ENCODE measurements around the gene ITLN1.
A peak's percentile ranks its signal among the peaks of the same experiment; 100 is the strongest.

ITLN1 gene

GRCh38 chr1:160859166-160859565 lies 25.8 kb downstream of the ITLN1 start:
- no peak overlapping the region for H2BK15ac ChIP-seq (ENCODE audit: low read length)

GRCh38 chr1:160858507-160858906 lies 26.5 kb downstream of the ITLN1 start:
- peaks cover 0 to 7% of the 10 kb centered on the region in 2 donors for H3K4me1 ChIP-seq (ENCODE audit: control insufficient read depth in 2 of 2, insufficient read depth in 1 of 2, low read depth in 1 of 2, low read length in 2 of 2)

More at GRCh38 chr1:160859166-160859565, 25.8 kb downstream of the ITLN1 start:
- H2BK12ac ChIP-seq (ENCODE audit: low read length) = no peak overlapping the region
- H3K79me1 ChIP-seq (ENCODE audit: low read depth, low read length) = no peaks in the 10 kb centered on the region
- H2BK120ac ChIP-seq (ENCODE audit: low read depth, low read length) = no peak overlapping the region
- no peak overlapping the region for H4K8ac ChIP-seq (ENCODE audit: low read depth, low read length)
- H3K4ac ChIP-seq (ENCODE audit: low read length) = no peak overlapping the region
- peaks cover 0 to 7% of the 10 kb centered on the region in 2 donors for H3K4me1 ChIP-seq (ENCODE audit: control insufficient read depth in 2 of 2, insufficient read depth in 1 of 2, low read depth in 1 of 2, low read length in 2 of 2)
- H3K27me3 ChIP-seq (ENCODE audit: control insufficient read depth in 3 of 3, insufficient read depth in 3 of 3, low read depth in 1 of 3, low read length in 3 of 3) = peaks cover 0 to 2% (median 0%) of the 10 kb centered on the region in 3 experiments
- no peak overlapping the region for H2AFZ ChIP-seq (ENCODE audit: low read length)
- no peak overlapping the region for H3K18ac ChIP-seq (ENCODE audit: low read length)
- H4K91ac ChIP-seq (ENCODE audit: low read depth, low read length, poor library complexity) = no peak overlapping the region
- H2BK5ac ChIP-seq (ENCODE audit: low read length) = no peak overlapping the region
- no CpG with 5 or more reads among the region's 5 CpGs for WGBS, 2 donors (ENCODE audit: extremely low coverage in 2 of 2, insufficient read length in 2 of 2, insufficient replicate concordance in 1 of 2)
- H2AK5ac ChIP-seq (ENCODE audit: low read depth, low read length) = no peak overlapping the region
- no peak overlapping the region for H3K4me2 ChIP-seq (ENCODE audit: insufficient read depth, low read length, poor library complexity, severe bottlenecking)
- no peak overlapping the region for H3K14ac ChIP-seq (ENCODE audit: low read length)
- H3K36me3 ChIP-seq (replicated peaks in 1 of 2; ENCODE audit: control insufficient read depth in 2 of 2, insufficient read depth in 2 of 2, low read length in 2 of 2) = no peaks in the 10 kb centered on the region
- DNase-seq (ENCODE audit: low spot score) = no peak
- H3K9ac ChIP-seq (ENCODE audit: low read depth, low read length, poor library complexity) = no peak overlapping the region
- H3K23ac ChIP-seq (ENCODE audit: low read depth, low read length, poor library complexity) = no peak overlapping the region
- H3K9me3 ChIP-seq (replicated peaks in 1 of 2; ENCODE audit: control insufficient read depth in 2 of 2, insufficient read depth in 1 of 2, low read depth in 1 of 2, low read length in 2 of 2) = no peaks in the 10 kb centered on the region
- no peak overlapping the region for H3K27ac ChIP-seq (replicated peaks; ENCODE audit: low read length)
- no peak overlapping the region for H3K4me3 ChIP-seq (ENCODE audit: low read length in 2 of 2)

GRCh38 chr1:160858097-160858496 lies 26.9 kb downstream of the ITLN1 start:
- peaks cover 0 to 7% of the 10 kb centered on the region in 2 donors for H3K4me1 ChIP-seq (ENCODE audit: control insufficient read depth in 2 of 2, insufficient read depth in 1 of 2, low read depth in 1 of 2, low read length in 2 of 2)
- H2BK120ac ChIP-seq (ENCODE audit: low read depth, low read length) = no peak overlapping the region
- no peak overlapping the region for H3K4ac ChIP-seq (ENCODE audit: low read length)
- DNase-seq (ENCODE audit: low spot score) = no peak
- H3K4me2 ChIP-seq (ENCODE audit: insufficient read depth, low read length, poor library complexity, severe bottlenecking) = no peak overlapping the region
- H2AK5ac ChIP-seq (ENCODE audit: low read depth, low read length) = no peak overlapping the region
- no peak overlapping the region for H3K9ac ChIP-seq (ENCODE audit: low read depth, low read length, poor library complexity)
- H2AFZ ChIP-seq (ENCODE audit: low read length) = no peak overlapping the region
- peaks cover 0 to 2% (median 0%) of the 10 kb centered on the region in 3 experiments for H3K27me3 ChIP-seq (ENCODE audit: control insufficient read depth in 3 of 3, insufficient read depth in 3 of 3, low read depth in 1 of 3, low read length in 3 of 3)
- H3K18ac ChIP-seq (ENCODE audit: low read length) = no peak overlapping the region
- no peak overlapping the region for H4K91ac ChIP-seq (ENCODE audit: low read depth, low read length, poor library complexity)
- no peak overlapping the region for H2BK15ac ChIP-seq (ENCODE audit: low read length)
- WGBS, 2 donors (ENCODE audit: extremely low coverage in 2 of 2, insufficient read length in 2 of 2, insufficient replicate concordance in 1 of 2) = no CpG with 5 or more reads among the region's 4 CpGs
- H3K23ac ChIP-seq (ENCODE audit: low read depth, low read length, poor library complexity) = no peak overlapping the region
- H3K36me3 ChIP-seq (replicated peaks in 1 of 2; ENCODE audit: control insufficient read depth in 2 of 2, insufficient read depth in 2 of 2, low read length in 2 of 2) = no peaks in the 10 kb centered on the region
- no peaks in the 10 kb centered on the region for H3K79me1 ChIP-seq (ENCODE audit: low read depth, low read length)
- no peak overlapping the region for H2BK5ac ChIP-seq (ENCODE audit: low read length)
- H3K9me3 ChIP-seq (replicated peaks in 1 of 2; ENCODE audit: control insufficient read depth in 2 of 2, insufficient read depth in 1 of 2, low read depth in 1 of 2, low read length in 2 of 2) = no peaks in the 10 kb centered on the region
- H3K14ac ChIP-seq (ENCODE audit: low read length) = no peak overlapping the region
- no peak overlapping the region for H3K27ac ChIP-seq (replicated peaks; ENCODE audit: low read length)
- no peak overlapping the region for H3K4me3 ChIP-seq (ENCODE audit: low read length in 2 of 2)
- no peak overlapping the region for H4K8ac ChIP-seq (ENCODE audit: low read depth, low read length)
- no peak overlapping the region for H2BK12ac ChIP-seq (ENCODE audit: low read length)

More at GRCh38 chr1:160858507-160858906, 26.5 kb downstream of the ITLN1 start:
- no peaks in the 10 kb centered on the region for H3K36me3 ChIP-seq (replicated peaks in 1 of 2; ENCODE audit: control insufficient read depth in 2 of 2, insufficient read depth in 2 of 2, low read length in 2 of 2)
- no CpG with 5 or more reads among the region's 3 CpGs for WGBS, 2 donors (ENCODE audit: extremely low coverage in 2 of 2, insufficient read length in 2 of 2, insufficient replicate concordance in 1 of 2)
- H3K18ac ChIP-seq (ENCODE audit: low read length) = no peak overlapping the region
- H4K91ac ChIP-seq (ENCODE audit: low read depth, low read length, poor library complexity) = no peak overlapping the region
- no peak overlapping the region for H3K4me2 ChIP-seq (ENCODE audit: insufficient read depth, low read length, poor library complexity, severe bottlenecking)
- H3K4ac ChIP-seq (ENCODE audit: low read length) = no peak overlapping the region
- no peak overlapping the region for H3K9ac ChIP-seq (ENCODE audit: low read depth, low read length, poor library complexity)
- no peak overlapping the region for H3K4me3 ChIP-seq (ENCODE audit: low read length in 2 of 2)
- no peak overlapping the region for H2BK5ac ChIP-seq (ENCODE audit: low read length)
- H2BK12ac ChIP-seq (ENCODE audit: low read length) = no peak overlapping the region
- no peaks in the 10 kb centered on the region for H3K79me1 ChIP-seq (ENCODE audit: low read depth, low read length)
- H3K27me3 ChIP-seq (ENCODE audit: control insufficient read depth in 3 of 3, insufficient read depth in 3 of 3, low read depth in 1 of 3, low read length in 3 of 3) = peaks cover 0 to 2% (median 0%) of the 10 kb centered on the region in 3 experiments
- no peak overlapping the region for H2AK5ac ChIP-seq (ENCODE audit: low read depth, low read length)
- no peak overlapping the region for H4K8ac ChIP-seq (ENCODE audit: low read depth, low read length)
- no peaks in the 10 kb centered on the region for H3K9me3 ChIP-seq (replicated peaks in 1 of 2; ENCODE audit: control insufficient read depth in 2 of 2, insufficient read depth in 1 of 2, low read depth in 1 of 2, low read length in 2 of 2)
- H2AFZ ChIP-seq (ENCODE audit: low read length) = no peak overlapping the region
- no peak overlapping the region for H2BK120ac ChIP-seq (ENCODE audit: low read depth, low read length)
- no peak overlapping the region for H3K27ac ChIP-seq (replicated peaks; ENCODE audit: low read length)
- H3K23ac ChIP-seq (ENCODE audit: low read depth, low read length, poor library complexity) = no peak overlapping the region
- H2BK15ac ChIP-seq (ENCODE audit: low read length) = no peak overlapping the region
- no peak overlapping the region for H3K14ac ChIP-seq (ENCODE audit: low read length)
- DNase-seq (ENCODE audit: low spot score) = no peak

GRCh38 chr1:160855181-160855981 lies 29.6 kb downstream of the ITLN1 start:
- no peak overlapping the region for H4K8ac ChIP-seq (ENCODE audit: low read depth, low read length)
- no peaks in the 10 kb centered on the region for H3K79me1 ChIP-seq (ENCODE audit: low read depth, low read length)
- no peak overlapping the region for H4K91ac ChIP-seq (ENCODE audit: low read depth, low read length, poor library complexity)
- H2BK15ac ChIP-seq (ENCODE audit: low read length) = no peak overlapping the region
- no peak for DNase-seq (ENCODE audit: low spot score)
- H2AK5ac ChIP-seq (ENCODE audit: low read depth, low read length) = no peak overlapping the region
- peak overlapping the region; percentile 11 for H3K18ac ChIP-seq (ENCODE audit: low read length)
- no peak overlapping the region for H2BK120ac ChIP-seq (ENCODE audit: low read depth, low read length)
- no peaks in the 10 kb centered on the region for H3K9me3 ChIP-seq (replicated peaks in 1 of 2; ENCODE audit: control insufficient read depth in 2 of 2, insufficient read depth in 1 of 2, low read depth in 1 of 2, low read length in 2 of 2)
- H3K4me3 ChIP-seq (ENCODE audit: low read length in 2 of 2) = no peak overlapping the region
- peaks cover 0 to 2% (median 0%) of the 10 kb centered on the region in 3 experiments for H3K27me3 ChIP-seq (ENCODE audit: control insufficient read depth in 3 of 3, insufficient read depth in 3 of 3, low read depth in 1 of 3, low read length in 3 of 3)
- no peak overlapping the region for H3K27ac ChIP-seq (replicated peaks; ENCODE audit: low read length)
- no peak overlapping the region for H2BK12ac ChIP-seq (ENCODE audit: low read length)
- no peak overlapping the region for H2BK5ac ChIP-seq (ENCODE audit: low read length)
- H3K14ac ChIP-seq (ENCODE audit: low read length) = no peak overlapping the region
- H3K36me3 ChIP-seq (replicated peaks in 1 of 2; ENCODE audit: control insufficient read depth in 2 of 2, insufficient read depth in 2 of 2, low read length in 2 of 2) = no peaks in the 10 kb centered on the region
- H3K23ac ChIP-seq (ENCODE audit: low read depth, low read length, poor library complexity) = no peak overlapping the region
- H3K4me1 ChIP-seq (ENCODE audit: control insufficient read depth in 2 of 2, insufficient read depth in 1 of 2, low read depth in 1 of 2, low read length in 2 of 2) = no peaks in the 10 kb centered on the region
- no peak overlapping the region for H2AFZ ChIP-seq (ENCODE audit: low read length)
- no CpG with 5 or more reads among the region's 9 CpGs for WGBS, 2 donors (ENCODE audit: extremely low coverage in 2 of 2, insufficient read length in 2 of 2, insufficient replicate concordance in 1 of 2)
- no peak overlapping the region for H3K4ac ChIP-seq (ENCODE audit: low read length)
- H3K9ac ChIP-seq (ENCODE audit: low read depth, low read length, poor library complexity) = no peak overlapping the region
- no peak overlapping the region for H3K4me2 ChIP-seq (ENCODE audit: insufficient read depth, low read length, poor library complexity, severe bottlenecking)
